Tibial nerve (tissue), 4 donors: ENCODE results near the gene CHRNG. TPM values are rescaled to one million over a fixed set of nuclear protein-coding genes. Genes with fewer than 3 reads are reported as not detected.

Source experiments
- DNase-seq, 2 donors: peaks; one replicate each; pipeline ENCODE4 v3.0.0-alpha.2; 2019; ENCODE audit warnings: low spot score in 2 of 2
- H3K27ac ChIP-seq, 4 donors: fragments of 200-600 bp; sonication (generic) in 3 of 4; one replicate each; pipeline ENCODE4 v1.5.1; 2017 to 2019; ENCODE audit warnings: mild to moderate bottlenecking in 1 of 4
- H3K27me3 ChIP-seq, 2 donors: fragments of 200-600 bp; sonication (generic) in 1 of 2; one replicate each; pipeline versions ENCODE4 v1.5.1 to v1.6.0; 2017 to 2019
- H3K36me3 ChIP-seq, 3 donors: fragments of 200-600 bp; sonication (generic); one replicate each; pipeline ENCODE4 v1.5.1; 2018 to 2019
- H3K4me1 ChIP-seq, 4 donors: fragments of 200-600 bp; sonication (generic) in 3 of 4; one replicate each; pipeline ENCODE4 v1.5.1; 2017 to 2019
- H3K4me3 ChIP-seq, 4 donors: fragments of 200-600 bp; sonication (generic) in 3 of 4; one replicate each; pipeline ENCODE4 v1.5.1; 2017 to 2019; ENCODE audit warnings: mild to moderate bottlenecking in 1 of 4, moderate library complexity in 1 of 4
- H3K9me3 ChIP-seq, 4 donors: fragments of 200-600 bp; sonication (generic) in 3 of 4; one replicate each; pipeline ENCODE4 v1.5.1; 2017 to 2019
- EP300 ChIP-seq, 2 donors: sonication (generic); formaldehyde crosslinking; IDR thresholded peaks; one replicate each; pipeline ENCODE4 v1.6.1; 2017; ENCODE audit warnings: antibody characterized with exemption in 2 of 2, mild to moderate bottlenecking in 1 of 2
- POLR2A ChIP-seq, 2 donors: fragments of 450-650 bp; IDR thresholded peaks; one replicate each; pipeline ENCODE4 v1.6.1; 2017; ENCODE audit warnings: antibody characterized with exemption in 2 of 2, mild to moderate bottlenecking in 2 of 2, moderate library complexity in 2 of 2
- WGBS, 2 donors: methylation state at CpG; one replicate each; pipeline ENCODE4 v1.1.5; 2018; 5-methylcytosine and 5-hydroxymethylcytosine counted together
- total RNA-seq, 4 donors: library from RNA; depleted of rRNA; stranded (reverse); fragments of >200 nt; gene quantifications; one replicate each; pipeline ENCODE4 v1.1.0, GENCODE V29; 2016
- TF ChIP-seq, protein P1 (sequence below), 5 experiments: fragments of 200-600 bp in 3 of 5; fragments of 450-650 bp in 2 of 5; sonication (generic) in 3 of 5; IDR thresholded peaks; one replicate each; pipeline ENCODE4 v1.5.1; 2016 to 2019; ENCODE audit warnings: antibody characterized with exemption in 5 of 5, mild to moderate bottlenecking in 3 of 5, moderate library complexity in 2 of 5

CHRNG gene
- total RNA-seq, 4 donors from 2014 or later = not detected

DNA sequence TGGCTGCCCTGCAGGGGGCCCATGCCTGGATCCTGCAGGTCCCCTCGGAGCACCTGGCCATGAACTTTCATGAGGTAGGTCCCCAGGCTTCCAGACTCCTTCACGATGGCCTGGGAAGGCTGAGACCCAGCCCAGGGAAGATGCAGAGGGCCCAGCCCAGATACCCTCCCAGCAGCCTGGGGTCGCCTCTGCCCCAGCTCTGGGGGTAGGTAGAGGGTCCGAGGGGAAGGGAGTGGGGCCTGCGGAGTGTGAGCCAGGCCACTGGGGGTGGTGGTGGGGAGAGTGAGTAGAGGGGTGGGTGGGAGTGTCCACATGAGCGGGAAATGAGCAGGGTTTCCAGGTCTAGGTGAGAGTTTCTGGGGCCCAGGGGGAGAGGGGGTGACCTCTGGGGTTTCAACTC is 14.7 kb upstream of the CHRNG start:
- TF ChIP-seq EP300 (IDR thresholded peaks at IDR 0.05) = no peak
- Histone ChIP-seq H3K4me1 (peaks cover 0 to 40% (median 10%) of the 10 kb centered on the region in 4 donors), H3K4me3 (no peak overlapping the region), H3K27ac (no peak overlapping the region), H3K36me3 (no peaks in the 10 kb centered on the region), H3K27me3 (peaks cover 0 to 77% of the 10 kb centered on the region in 2 donors), H3K9me3 (no peaks in the 10 kb centered on the region)
- no peak for DNase-seq
- 75 to 77% methylated on average over 5 to 6 of the region's 6 CpGs for WGBS, 2 donors

- peaks cover 0 to 77% of the 10 kb centered on the region in 2 donors for H3K27me3 ChIP-seq
- WGBS, 2 donors = 79 to 91% methylated on average over 6 to 11 of the region's 14 CpGs
- H3K4me1 ChIP-seq = peaks cover 0 to 40% (median 10%) of the 10 kb centered on the region in 4 donors
- H3K4me3 ChIP-seq = no peak overlapping the region
- no peak overlapping the region for H3K27ac ChIP-seq
- no peaks in the 10 kb centered on the region for H3K9me3 ChIP-seq
- no peak for TF ChIP-seq POLR2A (IDR thresholded peaks at IDR 0.05)
- TF ChIP-seq, protein P1, sequence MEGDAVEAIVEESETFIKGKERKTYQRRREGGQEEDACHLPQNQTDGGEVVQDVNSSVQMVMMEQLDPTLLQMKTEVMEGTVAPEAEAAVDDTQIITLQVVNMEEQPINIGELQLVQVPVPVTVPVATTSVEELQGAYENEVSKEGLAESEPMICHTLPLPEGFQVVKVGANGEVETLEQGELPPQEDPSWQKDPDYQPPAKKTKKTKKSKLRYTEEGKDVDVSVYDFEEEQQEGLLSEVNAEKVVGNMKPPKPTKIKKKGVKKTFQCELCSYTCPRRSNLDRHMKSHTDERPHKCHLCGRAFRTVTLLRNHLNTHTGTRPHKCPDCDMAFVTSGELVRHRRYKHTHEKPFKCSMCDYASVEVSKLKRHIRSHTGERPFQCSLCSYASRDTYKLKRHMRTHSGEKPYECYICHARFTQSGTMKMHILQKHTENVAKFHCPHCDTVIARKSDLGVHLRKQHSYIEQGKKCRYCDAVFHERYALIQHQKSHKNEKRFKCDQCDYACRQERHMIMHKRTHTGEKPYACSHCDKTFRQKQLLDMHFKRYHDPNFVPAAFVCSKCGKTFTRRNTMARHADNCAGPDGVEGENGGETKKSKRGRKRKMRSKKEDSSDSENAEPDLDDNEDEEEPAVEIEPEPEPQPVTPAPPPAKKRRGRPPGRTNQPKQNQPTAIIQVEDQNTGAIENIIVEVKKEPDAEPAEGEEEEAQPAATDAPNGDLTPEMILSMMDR (IDR thresholded peaks at IDR 0.05) = no peak
- no peak for TF ChIP-seq EP300 (IDR thresholded peaks at IDR 0.05)
- H3K36me3 ChIP-seq = no peaks in the 10 kb centered on the region
- DNase-seq = no peak
Measured at GRCh38 chr2:232525199-232525598, 14.3 kb upstream of the CHRNG start.

DNA sequence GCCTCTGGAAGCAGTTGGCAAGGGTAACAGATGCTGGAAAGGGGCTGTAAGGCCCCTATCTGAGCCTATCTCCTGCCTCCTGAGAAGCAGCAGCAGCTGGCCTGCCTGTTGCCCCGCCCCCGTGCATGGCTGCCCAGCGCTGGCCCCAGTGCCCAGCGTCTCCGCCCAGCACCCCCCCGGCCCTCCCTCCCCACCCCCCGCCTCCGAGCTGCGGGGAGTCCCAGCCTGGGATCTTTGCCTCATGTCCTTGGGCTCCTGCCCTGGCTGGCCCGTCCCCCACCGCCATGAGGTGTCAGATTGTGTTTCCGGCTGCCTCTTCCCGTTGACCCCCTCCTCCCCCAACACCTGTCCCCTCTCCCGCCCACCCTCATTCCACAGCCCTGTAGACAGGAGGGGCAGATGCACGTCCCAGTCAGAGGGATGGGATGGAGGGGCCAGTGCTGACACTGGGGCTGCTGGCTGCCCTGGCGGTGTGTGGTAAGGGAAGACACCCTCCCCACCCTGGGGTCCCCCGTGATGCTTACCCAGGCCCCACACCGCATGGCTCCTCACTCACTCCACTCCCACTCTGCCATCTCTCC is 13.6 kb upstream of the CHRNG start, which contains the start of gene CHRND:
Gene CHRND, plus strand, starts transcription at position 370 of the 581 bp plus-strand sequence. Its CDS starts 56 bp downstream, at position 426.
- DNase-seq = no peak
- H3K4me1 ChIP-seq = peaks cover 0 to 40% (median 10%) of the 10 kb centered on the region in 4 donors
- 7 to 29% methylated on average over 11 to 14 of the region's 18 CpGs for WGBS, 2 donors
- TF ChIP-seq, protein P1 (IDR thresholded peaks at IDR 0.05) = no peak
- TF ChIP-seq EP300 (IDR thresholded peaks at IDR 0.05) = no peak
- TF ChIP-seq POLR2A (IDR thresholded peaks at IDR 0.05) = no peak
- H3K27me3 ChIP-seq = peaks cover 0 to 77% of the 10 kb centered on the region in 2 donors
- no peak within 1 kb of the TSS for H3K27ac ChIP-seq
- no peaks in the 10 kb centered on the region for H3K36me3 ChIP-seq
- H3K9me3 ChIP-seq = no peaks in the 10 kb centered on the region
- no peak within 1 kb of the TSS for H3K4me3 ChIP-seq

GRCh38 chr2:232526372-232526941 is 13.0 kb upstream of the CHRNG start:
- H3K36me3 ChIP-seq = no peaks in the 10 kb centered on the region
- no peaks in the 10 kb centered on the region for H3K9me3 ChIP-seq
- peaks cover 0 to 40% (median 10%) of the 10 kb centered on the region in 4 donors for H3K4me1 ChIP-seq
- no peak overlapping the region for H3K27ac ChIP-seq
- TF ChIP-seq, protein P1 (IDR thresholded peaks at IDR 0.05) = no peak
- TF ChIP-seq POLR2A (IDR thresholded peaks at IDR 0.05) (no peak), EP300 (IDR thresholded peaks at IDR 0.05) (no peak)
- peaks cover 0 to 74% of the 10 kb centered on the region in 2 donors for H3K27me3 ChIP-seq
- 51 to 69% methylated on average over 13 of the region's 13 CpGs for WGBS, 2 donors
- no peak overlapping the region for H3K4me3 ChIP-seq
- DNase-seq = no peak

- DNase-seq = no peak
- Histone ChIP-seq H3K27ac (no peak overlapping the region), H3K36me3 (no peaks in the 10 kb centered on the region), H3K9me3 (no peaks in the 10 kb centered on the region), H3K4me1 (peaks cover 0 to 25% (median 4%) of the 10 kb centered on the region in 4 donors), H3K27me3 (peaks cover 0 to 59% of the 10 kb centered on the region in 2 donors), H3K4me3 (no peak overlapping the region)
- TF ChIP-seq POLR2A (IDR thresholded peaks at IDR 0.05) = no peak
- no peak for TF ChIP-seq EP300 (IDR thresholded peaks at IDR 0.05)
- TF ChIP-seq, protein P1 (IDR thresholded peaks at IDR 0.05) = no peak
- 66 to 76% methylated on average over 6 of the region's 6 CpGs for WGBS, 2 donors
Measured at GRCh38 chr2:232527905-232528470, 11.5 kb upstream of the CHRNG start.
